HEK293 (cell line): ENCODE results near the gene CFAP300.

Experiments used
- CTCF ChIA-PET: fragments of 350-600 bp; formaldehyde crosslinking; extraction: SDS; loops from one replicate; lab custom pipeline; 2021; ENCODE audit warnings: antibody characterized with exemption; lab: Yijun Ruan, JAX
- POLR2A ChIA-PET: fragments of 300-600 bp; formaldehyde crosslinking; extraction: SDS; loops from one replicate; lab custom pipeline; 2020; ENCODE audit warnings: antibody characterized with exemption, inconsistent platforms; lab: Yijun Ruan, JAX
- H3K27ac ChIP-seq: fragments of 200-500 bp; sonication (Bioruptor generic); 2 replicates; pipeline ENCODE4 v1.5.1; 2014; ENCODE audit warnings: low read depth, low read length, control low read depth, inconsistent platforms; ENCODE audit errors: extremely low read depth
- H3K36me3 ChIP-seq, 2 experiments: fragments of 200-500 bp in 1 of 2; sonication (Bioruptor generic) in 1 of 2; 1 replicate in 1 of 2; 2 replicates in 1 of 2; pipeline ENCODE4 v1.5.1; 2014 to 2017; ENCODE audit warnings: inconsistent platforms in 2 of 2, low read length in 2 of 2; ENCODE audit not compliant: control insufficient read depth in 2 of 2, insufficient read depth in 1 of 2
- H3K4me1 ChIP-seq: fragments of 200-500 bp; sonication (Bioruptor generic); 2 replicates; pipeline ENCODE4 v1.5.1; 2014; ENCODE audit warnings: mild to moderate bottlenecking, low read length, inconsistent platforms; ENCODE audit not compliant: control insufficient read depth, insufficient read depth
- H3K4me3 ChIP-seq: 2 replicates; pipeline ENCODE4 v1.5.1; 2011; ENCODE audit warnings: low read depth, mild to moderate bottlenecking, control low read depth, low read length, moderate library complexity
- H3K9me3 ChIP-seq: fragments of 200-500 bp; sonication (Bioruptor generic); 2 replicates; pipeline ENCODE4 v1.5.1; 2014; ENCODE audit warnings: low read depth, low read length, inconsistent platforms; ENCODE audit not compliant: control insufficient read depth, insufficient read depth
- GLI4 ChIP-seq: fragments of 450-650 bp; formaldehyde crosslinking; IDR thresholded peaks from 2 replicates; pipeline ENCODE4 v1.5.1; 2016; ENCODE audit warnings: missing biosample characterization, missing genetic modification characterization
- HOXA7 ChIP-seq: sonication (generic); formaldehyde crosslinking; IDR thresholded peaks from 2 replicates; pipeline ENCODE4 v1.8.1; 2022; ENCODE audit warnings: missing genetic modification reagents, borderline replicate concordance
- HOXC10 ChIP-seq: sonication (generic); formaldehyde crosslinking; IDR thresholded peaks from 2 replicates; pipeline ENCODE4 v1.8.1; 2023; ENCODE audit warnings: mild to moderate bottlenecking, missing genetic modification reagents
- KLF8 ChIP-seq: fragments of 450-650 bp; formaldehyde crosslinking; IDR thresholded peaks from 2 replicates; pipeline ENCODE4 v1.5.1; 2016; ENCODE audit warnings: missing biosample characterization, missing genetic modification characterization
- SETDB1 ChIP-seq: IDR thresholded peaks from one replicate; pipeline ENCODE4 v1.6.1; 2017; ENCODE audit warnings: mild to moderate bottlenecking, low read length, moderate library complexity, mixed read lengths; ENCODE audit not compliant: insufficient read length
- ZBTB1 ChIP-seq: fragments of 450-650 bp; formaldehyde crosslinking; IDR thresholded peaks from 2 replicates; pipeline ENCODE4 v1.5.1; 2016; ENCODE audit warnings: missing biosample characterization, missing genetic modification characterization
- ZBTB17 ChIP-seq: fragments of 450-650 bp; formaldehyde crosslinking; IDR thresholded peaks from 2 replicates; pipeline ENCODE4 v1.5.1; 2016; ENCODE audit warnings: missing biosample characterization, missing genetic modification characterization
- ZBTB8A ChIP-seq: fragments of 450-650 bp; formaldehyde crosslinking; IDR thresholded peaks from 2 replicates; pipeline ENCODE4 v1.5.1; 2016; ENCODE audit warnings: missing biosample characterization, missing genetic modification characterization
- ZFHX2 ChIP-seq: fragments of 450-650 bp; formaldehyde crosslinking; conservative IDR thresholded peaks from 2 replicates; pipeline ENCODE4 v1.5.1; 2016; ENCODE audit warnings: missing biosample characterization, missing genetic modification characterization
- ZNF112 ChIP-seq: fragments of 450-650 bp; formaldehyde crosslinking; IDR thresholded peaks from 2 replicates; pipeline ENCODE4 v1.5.0; 2017; ENCODE audit warnings: missing biosample characterization, missing genetic modification characterization
- ZNF155 ChIP-seq: fragments of 450-650 bp; formaldehyde crosslinking; IDR thresholded peaks from 2 replicates; pipeline ENCODE4 v1.5.1; 2016; ENCODE audit warnings: missing biosample characterization, missing genetic modification characterization
- ZNF202 ChIP-seq: fragments of 450-650 bp; formaldehyde crosslinking; IDR thresholded peaks from 2 replicates; pipeline ENCODE4 v1.5.1; 2016; ENCODE audit warnings: missing biosample characterization, missing genetic modification characterization, borderline replicate concordance
- ZNF248 ChIP-seq: fragments of 450-650 bp; formaldehyde crosslinking; IDR thresholded peaks from 2 replicates; pipeline ENCODE4 v1.5.1; 2017; ENCODE audit warnings: missing biosample characterization, missing genetic modification characterization
- ZNF26 ChIP-seq: fragments of 450-650 bp; formaldehyde crosslinking; IDR thresholded peaks from 2 replicates; pipeline ENCODE4 v1.5.1; 2016; ENCODE audit warnings: missing biosample characterization, missing genetic modification characterization
- ZNF549 ChIP-seq: fragments of 450-650 bp; IDR thresholded peaks from 2 replicates; pipeline ENCODE4 v1.5.1; 2018; ENCODE audit warnings: missing biosample characterization, missing genetic modification characterization, mild to moderate bottlenecking, inconsistent platforms, moderate library complexity
- ZNF600 ChIP-seq: fragments of 450-650 bp; formaldehyde crosslinking; IDR thresholded peaks from 2 replicates; pipeline ENCODE4 v1.5.1; 2016; ENCODE audit warnings: missing biosample characterization, missing genetic modification characterization
- ZNF76 ChIP-seq: fragments of 450-650 bp; formaldehyde crosslinking; IDR thresholded peaks from 2 replicates; pipeline ENCODE4; 2016; ENCODE audit warnings: low read depth, missing biosample characterization, missing genetic modification characterization, borderline replicate concordance
- ZNF785 ChIP-seq: fragments of 450-650 bp; formaldehyde crosslinking; IDR thresholded peaks from 2 replicates; pipeline ENCODE4 v1.5.1; 2016; ENCODE audit warnings: missing biosample characterization, missing genetic modification characterization
- ZXDB ChIP-seq: fragments of 450-650 bp; formaldehyde crosslinking; IDR thresholded peaks from 2 replicates; pipeline ENCODE4 v1.5.1; 2016; ENCODE audit warnings: missing biosample characterization, missing genetic modification characterization
- TF ChIP-seq, protein P1 (sequence below): fragments of 450-650 bp; formaldehyde crosslinking; optimal IDR thresholded peaks from 2 replicates; pipeline ENCODE3; 2016; ENCODE audit warnings: missing biosample characterization, mild to moderate bottlenecking, missing genetic modification characterization
- TF ChIP-seq, protein P2 (sequence below): fragments of 450-650 bp; formaldehyde crosslinking; IDR thresholded peaks from 2 replicates; pipeline ENCODE4 v1.5.1; 2016; ENCODE audit warnings: missing biosample characterization, missing genetic modification characterization
- TF ChIP-seq, protein P3 (sequence below): fragments of 450-650 bp; formaldehyde crosslinking; IDR thresholded peaks from 2 replicates; pipeline ENCODE4 v1.5.1; 2016; ENCODE audit warnings: missing biosample characterization, missing genetic modification characterization

Gene CFAP300

GRCh38 chr11:102026217-102026616 lies 21.0 kb upstream of the CFAP300 start:
- no peaks in the 10 kb centered on the region for H3K4me1 ChIP-seq
- TF ChIP-seq ZNF26 (tag by site-specific recombination) (no peak), ZNF202 (tag by site-specific recombination) (no peak), ZBTB8A (tag by site-specific recombination) (no peak), ZNF600 (no peak), KLF8 (tag by site-specific recombination) (no peak), ZNF785 (tag by site-specific recombination) (no peak), ZBTB17 (no peak), ZFHX2 (no peak), ZBTB1 (tag by site-specific recombination) (no peak), SETDB1 (no peak), HOXC10 (CRISPR knock-in tag) (no peak)
- TF ChIP-seq, protein P1, sequence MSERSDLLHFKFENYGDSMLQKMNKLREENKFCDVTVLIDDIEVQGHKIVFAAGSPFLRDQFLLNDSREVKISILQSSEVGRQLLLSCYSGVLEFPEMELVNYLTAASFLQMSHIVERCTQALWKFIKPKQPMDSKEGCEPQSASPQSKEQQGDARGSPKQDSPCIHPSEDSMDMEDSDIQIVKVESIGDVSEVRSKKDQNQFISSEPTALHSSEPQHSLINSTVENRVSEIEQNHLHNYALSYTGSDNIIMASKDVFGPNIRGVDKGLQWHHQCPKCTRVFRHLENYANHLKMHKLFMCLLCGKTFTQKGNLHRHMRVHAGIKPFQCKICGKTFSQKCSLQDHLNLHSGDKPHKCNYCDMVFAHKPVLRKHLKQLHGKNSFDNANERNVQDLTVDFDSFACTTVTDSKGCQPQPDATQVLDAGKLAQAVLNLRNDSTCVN (tag by site-specific recombination), result no peak
- no peak overlapping the region for H3K4me3 ChIP-seq
- ChIA-PET POLR2A (no interaction called here), CTCF (interaction anchor here (0.7 to 1.1 kb wide), 3 partner anchors 18 to 243 kb away, joined by 3 to 4 read pairs (median 3); no protein-coding TSS in a partner anchor)
- H3K9me3 ChIP-seq, result no peaks in the 10 kb centered on the region
- H3K36me3 ChIP-seq, result no peaks in the 10 kb centered on the region
- no peak overlapping the region for H3K27ac ChIP-seq

DNA sequence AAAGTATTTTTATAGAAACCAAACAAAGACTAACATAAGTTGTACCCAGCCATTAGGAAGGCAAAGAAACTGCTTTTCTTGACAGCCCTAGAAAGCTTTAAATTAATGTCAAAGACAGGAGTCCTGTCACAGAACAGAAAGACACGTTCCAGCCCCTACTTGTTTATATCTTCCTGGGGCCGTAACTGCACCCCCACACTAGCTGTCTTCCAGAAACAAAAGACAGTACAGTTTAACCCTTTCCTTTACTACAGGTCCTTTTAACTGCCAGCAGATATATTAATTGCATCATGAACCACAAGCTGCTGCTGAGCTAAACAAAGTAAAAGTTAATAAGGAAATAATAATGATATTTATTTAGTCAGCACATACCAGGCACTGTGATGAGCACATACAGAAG lies 20.3 kb upstream of the CFAP300 start:
- Histone ChIP-seq H3K4me3 (no peak overlapping the region), H3K9me3 (no peaks in the 10 kb centered on the region), H3K36me3 (no peaks in the 10 kb centered on the region), H3K4me1 (no peaks in the 10 kb centered on the region), H3K27ac (no peak overlapping the region)
- TF ChIP-seq KLF8 (tag by site-specific recombination) (no peak), ZXDB (no peak), ZNF76 (tag by site-specific recombination) (no peak), ZNF248 (no peak), HOXA7 (CRISPR knock-in tag) (no peak), ZNF155 (no peak), HOXC10 (CRISPR knock-in tag) (no peak), ZNF549 (no peak)
- TF ChIP-seq, protein P2, sequence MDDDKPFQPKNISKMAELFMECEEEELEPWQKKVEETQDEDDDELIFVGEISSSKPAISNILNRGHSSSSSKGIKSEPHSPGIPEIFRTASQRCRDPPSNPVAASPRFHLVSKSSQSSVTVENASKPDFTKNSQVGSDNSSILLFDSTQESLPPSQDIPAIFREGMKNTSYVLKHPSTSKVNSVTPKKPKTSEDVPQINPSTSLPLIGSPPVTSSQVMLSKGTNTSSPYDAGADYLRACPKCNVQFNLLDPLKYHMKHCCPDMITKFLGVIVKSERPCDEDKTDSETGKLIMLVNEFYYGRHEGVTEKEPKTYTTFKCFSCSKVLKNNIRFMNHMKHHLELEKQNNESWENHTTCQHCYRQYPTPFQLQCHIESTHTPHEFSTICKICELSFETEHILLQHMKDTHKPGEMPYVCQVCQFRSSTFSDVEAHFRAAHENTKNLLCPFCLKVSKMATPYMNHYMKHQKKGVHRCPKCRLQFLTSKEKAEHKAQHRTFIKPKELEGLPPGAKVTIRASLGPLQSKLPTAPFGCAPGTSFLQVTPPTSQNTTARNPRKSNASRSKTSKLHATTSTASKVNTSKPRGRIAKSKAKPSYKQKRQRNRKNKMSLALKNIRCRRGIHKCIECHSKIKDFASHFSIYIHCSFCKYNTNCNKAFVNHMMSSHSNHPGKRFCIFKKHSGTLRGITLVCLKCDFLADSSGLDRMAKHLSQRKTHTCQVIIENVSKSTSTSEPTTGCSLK (tag by site-specific recombination), result no peak
- ChIA-PET POLR2A (no interaction called here), CTCF (interaction anchor here (0.8 to 1.1 kb wide), 2 partner anchors 19 to 242 kb away, joined by 3 to 4 read pairs; no protein-coding TSS in a partner anchor)

GRCh38 chr11:102036757-102037156 lies 10.5 kb upstream of the CFAP300 start:
- no peaks in the 10 kb centered on the region for H3K4me1 ChIP-seq
- POLR2A ChIA-PET, result no interaction called here
- no peaks in the 10 kb centered on the region for H3K36me3 ChIP-seq
- H3K27ac ChIP-seq, result no peak overlapping the region
- no peaks in the 10 kb centered on the region for H3K9me3 ChIP-seq
- no peak overlapping the region for H3K4me3 ChIP-seq
- TF ChIP-seq GLI4 (no peak), ZNF112 (tag by site-specific recombination) (no peak)
- TF ChIP-seq, protein P3, sequence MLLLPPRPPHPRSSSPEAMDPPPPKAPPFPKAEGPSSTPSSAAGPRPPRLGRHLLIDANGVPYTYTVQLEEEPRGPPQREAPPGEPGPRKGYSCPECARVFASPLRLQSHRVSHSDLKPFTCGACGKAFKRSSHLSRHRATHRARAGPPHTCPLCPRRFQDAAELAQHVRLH, result no peak
- TF ChIP-seq, all 188 proteins: peak for 0
- CTCF ChIA-PET, result no interaction called here
